Endometrial microvascular endothelial cells (primary cell): ENCODE measurements around the gene RUBCN. TPM values are rescaled to one million over a fixed set of nuclear protein-coding genes. Genes with fewer than 3 reads are reported as not detected.
"Not testable (repeated sequence)": the region's sequence is repeated elsewhere in the genome, so short reads cannot be mapped to it uniquely, and the experiment has no call there.

ENCODE experiments used
- in situ Hi-C: cut with HindIII; loops from 2 replicates; pipeline ENCODE4 v1.10.0; 2017; ENCODE audit warnings: low sequenced_read_pairs, low pct_unique_long_range_greater_than_20kb; ENCODE audit errors: inconsistent ontology term
- total RNA-seq: library from RNA; depleted of rRNA; stranded (reverse); fragments of >200 nt; gene quantifications from one replicate; pipeline ENCODE4 v1.2.3, GENCODE V29; 2015; ENCODE audit errors: inconsistent ontology term

RUBCN gene
- total RNA-seq, 1 donor from 2014 or later = 18.2 TPM

DNA sequence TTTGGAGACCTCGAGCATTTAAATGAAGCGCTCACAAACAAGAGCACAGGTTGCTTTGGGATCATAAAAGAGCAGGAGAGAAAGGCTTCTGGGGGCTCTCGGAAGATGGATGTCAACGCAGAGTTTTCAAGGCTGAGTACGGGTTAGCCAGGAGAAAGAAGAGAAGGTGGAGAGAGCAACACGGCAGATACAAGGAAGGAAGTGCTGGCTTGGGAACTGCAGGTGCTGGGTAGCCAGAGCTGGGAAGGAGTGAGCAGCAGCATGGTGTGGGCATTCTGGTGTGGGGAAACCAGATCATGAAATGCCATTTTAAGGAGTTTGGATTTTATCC, 580 bp upstream of the RUBCN start:
- in situ Hi-C loops = no loop called here

DNA sequence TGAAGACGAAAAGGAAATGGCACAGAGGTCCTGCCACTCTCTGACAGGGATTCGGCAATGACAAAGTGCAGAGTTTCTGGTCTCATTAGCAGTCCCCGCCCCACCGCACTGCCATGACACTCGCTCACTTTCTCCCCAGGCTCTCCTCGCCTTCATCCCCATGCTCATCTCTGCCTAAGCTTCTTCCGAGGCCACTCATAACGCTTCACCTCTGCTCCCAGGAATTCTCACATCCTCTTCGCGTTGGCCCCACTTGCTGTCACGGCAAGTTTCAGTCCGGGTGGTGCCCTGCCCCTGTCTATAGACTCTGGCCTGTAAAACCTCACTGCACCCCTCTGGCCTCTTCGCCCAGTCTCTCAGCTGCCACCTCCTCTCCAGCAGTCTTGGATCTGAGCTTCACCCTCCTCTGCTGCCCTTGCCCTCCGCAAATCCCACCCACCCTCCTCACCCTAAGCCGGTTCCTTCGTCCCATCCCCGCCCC, 654 bp downstream of the RUBCN start:
- in situ Hi-C loops = no loop called here

DNA sequence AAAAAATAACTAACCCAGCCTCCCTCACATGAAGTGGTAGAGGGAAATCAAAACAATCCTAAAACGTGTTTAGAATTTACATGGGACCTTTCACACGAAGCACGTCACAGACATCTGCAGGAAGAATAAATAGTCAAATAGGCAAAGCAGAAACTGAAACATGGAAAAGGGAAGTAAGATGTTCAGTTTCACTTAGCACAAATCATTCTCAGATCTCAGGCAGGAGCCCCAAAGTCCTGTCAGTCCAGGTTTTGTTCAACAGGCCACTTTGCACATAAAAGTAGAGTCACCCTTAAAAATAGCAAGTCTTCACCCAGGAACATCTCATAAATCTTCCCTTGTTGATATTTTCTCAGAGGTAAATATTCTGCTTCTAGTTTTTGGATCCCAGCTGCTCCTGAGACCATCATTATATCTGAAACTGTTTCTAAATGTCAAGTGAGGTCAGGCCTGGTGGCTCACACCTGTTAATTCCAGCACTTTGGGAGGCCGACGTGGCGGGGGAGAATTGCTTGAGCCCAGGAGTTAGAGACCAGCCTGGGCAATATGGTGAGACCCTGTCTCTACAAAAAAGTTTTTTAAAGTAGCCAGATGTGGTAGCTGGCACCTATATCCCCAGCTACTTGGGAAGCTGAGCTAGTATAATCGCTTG, 1.9 kb downstream of the RUBCN start:
- in situ Hi-C loops = no loop called here

DNA sequence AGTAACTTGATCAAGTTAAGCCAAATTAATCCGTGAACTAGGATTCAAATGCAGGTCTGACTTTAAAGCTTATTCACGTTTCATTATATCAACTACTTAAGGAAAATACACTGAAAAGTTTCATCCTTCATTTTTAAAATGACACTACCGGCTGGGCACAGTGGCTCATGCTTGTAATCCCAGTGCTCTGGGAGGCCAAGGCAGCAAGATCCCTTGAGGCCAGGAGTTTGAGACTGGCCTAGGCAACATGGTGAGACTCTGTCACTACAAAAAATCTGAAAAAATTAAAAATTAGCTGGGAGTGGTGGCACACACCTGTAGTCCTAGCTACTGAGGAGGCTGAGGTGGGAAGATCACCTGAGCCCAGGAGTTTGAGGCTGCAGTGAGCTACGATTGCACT, 3.7 kb downstream of the RUBCN start:
- in situ Hi-C loops = no loop called here

DNA sequence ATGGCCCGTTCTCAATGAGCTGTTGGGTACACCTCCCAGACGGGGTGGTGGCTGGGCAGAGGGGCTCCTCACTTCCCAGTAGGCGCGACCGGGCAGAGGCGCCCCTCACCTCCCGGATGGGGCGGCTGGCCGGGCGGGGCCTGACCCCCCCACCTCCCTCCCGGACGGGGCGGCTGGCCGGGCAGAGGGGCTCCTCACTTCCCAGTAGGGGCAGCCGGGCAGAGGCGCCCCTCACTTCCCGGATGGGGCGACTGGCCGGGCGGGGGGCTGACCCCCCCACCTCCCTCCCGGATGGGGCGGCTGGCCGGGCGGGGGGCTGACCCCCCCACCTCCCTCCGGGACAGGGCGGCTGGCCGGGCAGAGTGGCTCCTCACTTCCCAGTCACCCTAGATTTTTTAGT, 5.2 kb downstream of the RUBCN start:
- in situ Hi-C loops = not testable (repeated sequence)

DNA sequence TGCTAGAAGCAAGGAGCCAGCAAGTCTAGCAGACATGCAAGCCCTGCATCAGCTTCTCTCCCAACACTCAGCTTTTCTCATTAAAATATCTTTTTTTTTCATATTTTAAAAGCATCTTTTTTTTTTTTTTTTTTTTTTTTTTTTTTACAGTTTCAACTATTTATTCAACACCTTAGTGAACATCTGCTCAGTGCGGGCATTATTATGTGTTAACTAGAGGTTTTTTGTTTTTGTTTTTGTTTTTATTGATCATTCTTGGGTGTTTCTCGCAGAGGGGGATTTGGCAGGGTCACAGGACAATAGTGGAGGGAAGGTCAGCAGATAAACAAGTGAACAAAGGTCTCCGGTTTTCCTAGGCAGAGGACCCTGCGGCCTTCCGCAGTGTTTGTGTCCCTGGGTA, 5.9 kb downstream of the RUBCN start:
- in situ Hi-C loops = not testable (repeated sequence)

DNA sequence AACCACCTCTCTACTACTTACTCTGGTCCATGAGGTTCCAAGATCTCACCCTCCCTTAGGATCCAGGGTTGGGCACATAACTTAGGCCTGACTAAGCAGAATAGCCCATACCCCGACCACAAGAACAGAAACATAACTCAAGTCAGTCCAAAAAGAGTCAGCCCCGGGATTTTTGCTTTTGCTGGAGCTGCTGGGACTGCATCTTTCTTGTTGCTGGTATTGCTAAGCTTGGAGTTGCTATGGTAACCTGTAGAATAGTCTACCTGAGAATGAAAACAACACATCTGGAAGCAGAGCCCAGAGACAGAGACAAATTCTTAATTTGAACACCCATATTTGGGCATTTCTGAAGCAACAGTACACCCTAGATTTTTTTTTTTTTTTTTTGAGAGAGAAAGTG, 6.5 kb downstream of the RUBCN start:
- in situ Hi-C loops = no loop called here

DNA sequence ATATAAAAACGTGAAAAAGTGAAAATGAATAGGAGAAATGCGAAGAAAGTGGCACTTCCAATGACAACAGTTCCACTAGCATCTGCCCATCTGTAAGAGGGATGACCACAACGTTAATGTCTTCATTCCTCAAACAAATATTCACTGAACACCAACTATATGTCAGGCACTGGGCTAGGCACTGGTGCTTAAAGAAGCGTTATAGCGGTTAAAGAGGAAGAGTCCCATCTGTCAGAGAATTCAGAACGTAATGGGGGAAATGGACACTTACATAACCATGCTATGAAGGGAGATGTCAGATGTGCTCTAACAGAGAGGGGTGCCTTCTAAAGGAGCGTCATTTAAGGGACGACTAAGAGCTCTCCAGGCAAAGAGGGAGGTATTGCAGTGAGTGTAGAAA, 8.2 kb downstream of the RUBCN start:
- in situ Hi-C loops = no loop called here

DNA sequence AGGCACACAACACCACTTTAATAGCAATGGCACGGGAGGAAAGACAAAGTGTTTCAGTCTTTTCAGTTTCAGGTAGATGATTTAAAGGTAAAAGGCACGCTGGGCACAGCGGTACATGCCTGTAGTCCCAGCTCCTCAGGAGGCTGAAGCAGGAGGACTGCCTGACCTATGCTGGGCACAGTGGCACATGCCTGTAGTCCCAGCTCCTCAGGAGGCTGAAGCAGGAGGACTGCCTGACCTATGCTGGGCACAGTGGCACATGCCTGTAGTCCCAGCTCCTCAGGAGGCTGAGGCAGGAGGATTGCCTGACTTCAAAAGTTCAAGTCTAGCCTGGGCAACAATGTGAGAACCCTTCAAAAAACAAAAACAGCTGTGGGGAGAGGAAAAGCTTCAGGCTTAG, 8.8 kb downstream of the RUBCN start:
- in situ Hi-C loops = not testable (repeated sequence)

DNA sequence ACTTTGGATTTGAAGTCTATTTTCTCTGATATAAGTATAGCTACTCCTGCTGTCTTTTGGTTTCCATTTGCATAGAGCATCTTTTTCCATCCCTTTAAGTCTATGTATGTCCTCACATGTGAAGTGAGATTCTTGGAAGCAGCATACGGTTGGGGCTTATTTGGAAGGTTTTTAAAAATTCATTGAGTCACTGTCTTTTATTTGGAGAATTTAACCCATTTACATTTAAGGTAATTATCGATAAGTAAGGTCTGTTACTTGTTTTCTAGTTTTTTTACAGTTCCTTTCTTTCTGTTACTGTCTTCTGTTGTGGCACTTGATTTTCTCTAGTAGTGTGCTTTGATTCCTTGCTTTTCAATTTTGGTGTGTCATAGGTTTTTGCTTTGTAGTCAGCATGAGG, 14.0 kb downstream of the RUBCN start:
- in situ Hi-C loops = no loop called here

DNA sequence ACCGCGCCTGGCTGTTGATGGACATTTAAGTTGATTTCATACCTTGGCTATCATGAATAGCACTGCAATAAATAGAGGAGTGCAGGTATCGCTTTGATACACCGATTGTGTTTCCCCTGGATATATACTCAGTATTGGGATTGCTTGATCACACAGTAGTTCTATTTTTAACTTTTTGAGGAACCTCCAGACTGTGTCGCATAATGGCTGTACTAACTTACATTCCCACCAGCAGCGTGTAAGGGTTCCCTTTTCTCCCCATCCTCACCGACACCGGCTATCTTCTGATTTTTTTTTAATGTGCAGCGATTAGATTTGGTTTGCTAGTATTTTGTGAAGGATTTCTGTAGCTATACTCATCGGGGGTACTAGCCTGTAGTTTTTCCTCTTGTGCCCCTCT, 16.0 kb downstream of the RUBCN start:
- in situ Hi-C loops = no loop called here

DNA sequence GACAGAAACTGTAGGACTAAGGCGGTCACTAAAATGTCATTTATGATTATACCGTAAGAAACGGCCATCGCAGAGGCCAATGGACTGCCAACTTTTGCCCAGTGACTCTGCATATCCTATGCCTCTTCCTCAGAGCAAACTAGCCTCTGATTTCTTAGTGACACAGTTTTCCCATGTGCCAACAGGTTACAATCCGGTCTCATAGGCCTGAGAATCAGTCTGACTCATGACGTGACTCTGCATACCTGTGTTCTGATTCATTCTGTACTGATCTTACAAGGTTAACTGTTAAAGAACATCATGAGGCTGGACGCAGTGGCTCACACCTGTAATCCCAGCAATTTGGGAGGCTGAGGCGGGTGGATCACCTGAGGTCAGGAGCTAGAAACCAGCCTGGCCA, 17.8 kb downstream of the RUBCN start:
- in situ Hi-C loops = no loop called here

DNA sequence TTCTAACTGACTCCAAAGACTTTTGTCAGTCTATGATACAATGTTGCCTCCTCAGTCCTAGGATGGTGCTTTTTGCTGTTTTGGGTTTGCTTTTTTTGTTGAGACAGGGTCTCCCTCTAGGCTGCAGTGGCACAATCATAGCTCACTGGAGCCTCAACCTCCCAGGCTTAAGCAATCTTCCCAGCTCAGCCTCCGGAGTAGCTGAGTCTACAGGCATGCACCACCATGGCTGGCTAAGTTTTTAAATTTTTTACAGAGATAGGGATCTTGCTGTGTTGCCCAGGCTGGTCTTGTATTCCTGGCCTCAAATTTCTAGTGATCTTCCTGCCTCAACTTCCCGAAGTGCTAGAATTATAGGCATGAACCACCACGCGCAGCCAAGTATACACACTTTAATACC, 22.5 kb downstream of the RUBCN start:
- in situ Hi-C loops = no loop called here

DNA sequence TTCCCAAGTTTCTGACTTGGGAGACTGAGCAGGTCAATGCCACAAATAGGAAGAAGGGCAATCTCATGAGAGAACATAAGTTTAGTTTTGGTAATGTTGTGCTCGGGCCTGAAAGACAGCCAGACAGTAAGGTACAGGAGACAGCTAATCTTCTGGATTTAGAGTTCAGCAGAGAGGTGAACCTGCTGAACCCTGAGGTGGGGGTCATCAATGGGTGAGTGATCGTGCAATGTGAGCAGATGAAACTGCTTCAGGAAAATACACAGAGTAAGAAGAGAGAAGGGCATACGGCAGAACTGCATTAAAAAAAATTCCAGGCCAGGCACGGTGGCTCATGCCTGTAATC, 23.3 kb downstream of the RUBCN start:
- in situ Hi-C loops = no loop called here

DNA sequence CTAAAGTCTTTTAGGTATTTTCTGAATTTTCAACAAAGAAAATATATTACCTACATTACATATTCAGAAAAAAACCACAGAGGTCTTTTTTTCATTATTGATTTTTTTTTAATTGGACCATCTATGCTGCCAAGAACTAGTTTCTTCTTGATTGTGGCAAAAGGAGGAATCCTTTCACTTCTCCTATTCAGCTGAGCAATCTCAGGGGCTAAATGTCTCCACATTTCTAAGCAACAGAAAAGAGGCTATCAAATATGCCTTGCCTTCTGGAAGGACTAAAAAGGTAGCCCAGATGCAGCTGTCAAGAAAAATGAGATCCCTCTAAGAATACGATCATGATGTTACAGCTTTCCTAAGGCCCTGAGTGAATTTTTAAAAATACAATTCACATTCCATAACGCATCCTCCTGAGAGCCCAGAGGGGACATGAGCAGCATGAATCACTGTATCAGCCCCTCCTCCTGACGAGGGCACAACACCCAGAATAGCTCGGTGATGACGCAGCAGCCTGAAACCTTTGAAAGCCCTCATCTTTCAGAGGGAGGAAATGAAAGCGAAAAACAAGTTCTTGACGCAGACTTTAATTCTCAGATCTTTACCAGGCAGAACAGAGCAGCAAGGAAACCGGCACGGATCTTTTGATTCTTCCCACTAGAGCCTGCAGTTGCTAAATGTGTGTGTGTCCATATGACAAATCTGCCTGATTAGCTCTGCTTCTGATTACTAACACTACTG, 24.6 kb downstream of the RUBCN start:
- in situ Hi-C loops = no loop called here

DNA sequence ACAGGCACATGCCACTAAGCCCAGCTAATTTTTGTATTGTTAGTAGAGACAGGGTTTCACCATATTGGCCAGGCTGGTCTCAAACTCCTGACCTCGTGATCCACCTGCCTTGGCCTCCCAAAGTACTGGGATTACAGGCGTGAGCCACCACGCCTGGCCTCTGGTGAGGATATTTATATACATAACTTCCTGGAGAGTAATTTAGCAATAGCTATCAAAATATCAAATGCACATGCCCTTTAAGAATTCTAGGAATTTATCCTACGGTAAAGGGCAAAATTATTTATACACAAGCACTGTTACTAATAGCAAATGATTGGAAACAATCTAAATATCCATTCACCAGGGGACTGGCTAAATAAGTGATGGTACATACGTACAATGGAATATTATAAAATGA, 25.7 kb downstream of the RUBCN start:
- in situ Hi-C loops = not testable (repeated sequence)

DNA sequence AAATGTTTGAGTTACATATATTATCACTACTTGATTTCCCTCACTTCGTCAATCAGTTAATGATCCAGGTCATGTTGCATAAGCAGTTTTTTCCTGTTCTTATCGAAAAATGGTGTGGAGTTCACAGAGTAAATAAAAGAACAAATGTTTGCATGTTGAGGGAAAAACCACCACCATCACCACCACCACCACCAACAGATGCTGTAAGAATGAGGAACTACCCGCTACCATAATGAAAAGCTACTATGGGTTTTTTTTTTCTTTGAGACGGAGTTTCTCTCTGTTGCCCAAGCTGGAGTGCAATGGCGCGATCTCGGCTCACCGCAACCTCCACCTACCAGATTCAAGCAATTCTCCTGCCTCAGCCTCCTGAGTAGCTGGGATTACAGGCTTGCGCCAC, 27.6 kb downstream of the RUBCN start:
- in situ Hi-C loops = no loop called here

DNA sequence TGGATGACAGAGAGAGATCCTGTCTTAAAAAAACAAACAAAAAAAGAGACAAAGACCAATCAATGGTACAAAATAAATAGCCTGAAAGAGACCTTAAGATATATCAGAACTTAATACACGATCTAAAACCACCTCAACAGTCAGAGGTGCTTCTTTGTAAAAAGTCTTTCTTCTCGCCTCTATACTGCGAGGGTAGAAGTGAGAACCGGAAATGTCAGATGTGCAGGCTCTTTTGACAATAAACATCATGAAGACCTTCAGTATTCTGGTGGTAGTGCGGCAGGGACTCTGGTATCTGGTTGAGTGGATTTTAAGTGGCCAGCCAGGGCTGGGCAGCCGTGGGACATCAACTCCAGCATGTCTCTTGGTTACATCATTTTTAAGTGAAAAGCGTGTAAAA, 30.0 kb downstream of the RUBCN start:
- in situ Hi-C loops = no loop called here

DNA sequence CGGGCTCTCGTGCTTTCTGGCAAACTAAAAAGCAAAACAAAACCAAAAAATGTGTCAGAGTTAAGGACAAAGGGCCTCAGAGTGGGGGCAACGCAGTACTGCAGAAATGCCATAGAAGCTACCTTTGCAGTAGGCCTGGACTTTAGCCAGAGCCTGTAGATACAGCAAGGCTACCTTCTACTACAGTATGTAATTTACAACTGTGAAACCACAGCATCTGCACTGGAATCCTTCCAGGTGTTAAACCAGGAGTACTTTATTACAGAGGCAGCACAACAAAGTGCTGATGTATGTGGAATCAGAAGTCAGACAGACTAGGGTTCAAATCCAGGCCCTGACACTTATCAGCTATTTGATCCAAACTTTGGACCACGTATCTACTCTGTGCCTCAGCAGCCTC, 34.9 kb downstream of the RUBCN start:
- in situ Hi-C loops = no loop called here

DNA sequence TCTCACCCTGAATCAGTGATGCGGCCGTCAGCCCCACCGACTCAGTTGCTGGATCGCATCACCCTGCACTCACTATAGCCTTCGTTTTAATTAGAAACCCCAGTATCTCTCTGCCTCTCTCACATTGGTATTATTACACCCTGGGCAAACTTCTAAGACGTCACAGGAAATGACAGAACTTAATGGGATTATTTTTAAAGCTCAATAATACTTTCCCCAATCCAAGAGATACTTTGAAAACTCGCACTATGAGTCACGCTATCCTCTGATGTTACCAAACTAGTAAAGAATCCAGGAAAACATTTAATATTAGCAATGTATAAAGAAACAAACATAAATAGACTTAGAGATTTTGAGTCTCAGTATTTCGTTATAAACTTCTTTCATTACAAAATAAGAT, 36.6 kb downstream of the RUBCN start:
- in situ Hi-C loops = no loop called here

DNA sequence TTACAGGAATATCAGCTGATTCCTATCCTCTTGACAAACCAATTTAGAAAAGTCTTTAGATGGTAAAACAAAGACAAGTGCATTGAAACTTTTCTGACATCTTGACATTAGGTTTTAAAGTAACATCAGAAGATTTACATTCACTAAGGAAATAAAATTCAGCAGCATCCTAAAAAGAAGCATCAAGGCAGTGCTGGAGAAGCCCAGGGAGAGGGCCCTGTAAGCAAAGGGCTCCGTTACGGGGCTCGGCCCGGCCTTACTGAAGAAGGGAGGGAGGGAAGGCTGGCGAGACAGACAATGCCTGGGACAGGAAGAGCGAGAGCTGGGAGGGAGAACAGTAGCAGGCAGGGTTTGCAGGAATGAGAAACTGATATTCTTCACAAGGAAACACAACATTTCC, 39.3 kb downstream of the RUBCN start:
- in situ Hi-C loops = no loop called here
